H9 (cell line): ENCODE results near the gene MGAT5. TPM values are rescaled to one million over a fixed set of nuclear protein-coding genes. Genes with fewer than 3 reads are reported as not detected.

Experiments
- DNase-seq: peaks from one replicate; pipeline ENCODE4 v3.0.0-alpha.2; 2017
- H2AFZ ChIP-seq: one replicate; pipeline ENCODE4 v1.6.1; 2013; ENCODE audit warnings: mild to moderate bottlenecking, low read length, control low read depth, moderate library complexity
- H2AK5ac ChIP-seq: 2 replicates; pipeline ENCODE4 v1.6.1; 2013; ENCODE audit warnings: low read length, control low read depth, mixed read lengths; ENCODE audit not compliant: insufficient read length
- H2BK120ac ChIP-seq: one replicate; pipeline ENCODE4 v1.6.1; 2013; ENCODE audit warnings: low read depth, mild to moderate bottlenecking, low read length, control low read depth, inconsistent platforms; ENCODE audit not compliant: poor library complexity, severe bottlenecking
- H2BK12ac ChIP-seq: 2 replicates; pipeline ENCODE4 v1.6.1; 2013; ENCODE audit warnings: low read length, control low read depth, mixed read lengths, low read depth; ENCODE audit not compliant: insufficient read length
- H2BK15ac ChIP-seq: 2 replicates; pipeline ENCODE4 v1.6.1; 2013; ENCODE audit warnings: low read depth, low read length, control low read depth
- H2BK20ac ChIP-seq: one replicate; pipeline ENCODE4 v1.6.1; 2013; ENCODE audit warnings: low read depth, mild to moderate bottlenecking, low read length, control low read depth, inconsistent platforms; ENCODE audit not compliant: poor library complexity, severe bottlenecking
- H2BK5ac ChIP-seq: 2 replicates; pipeline ENCODE4 v1.6.1; 2013; ENCODE audit warnings: low read length, control low read depth, mixed read lengths; ENCODE audit not compliant: insufficient read length
- H3K14ac ChIP-seq: 2 replicates; pipeline ENCODE4 v1.6.1; 2013; ENCODE audit warnings: low read length, control low read depth; ENCODE audit not compliant: insufficient read depth
- H3K18ac ChIP-seq: 2 replicates; pipeline ENCODE4 v1.6.1; 2013; ENCODE audit warnings: low read depth, mild to moderate bottlenecking, mixed read lengths, low read length, control low read depth; ENCODE audit not compliant: insufficient read length
- H3K23ac ChIP-seq: 2 replicates; pipeline ENCODE4 v1.6.1; 2013; ENCODE audit warnings: low read length, control low read depth, mixed read lengths, low read depth; ENCODE audit not compliant: insufficient read length
- H3K23me2 ChIP-seq: 2 replicates; pipeline ENCODE4 v1.6.1; 2013; ENCODE audit warnings: low read depth, mild to moderate bottlenecking, mixed read lengths, low read length, control low read depth; ENCODE audit not compliant: insufficient read length, poor library complexity, severe bottlenecking
- H3K27ac ChIP-seq: 2 replicates; pipeline ENCODE4 v1.5.1; 2013; ENCODE audit warnings: low read length, control low read depth, mixed read lengths, low read depth; ENCODE audit not compliant: insufficient read length
- H3K27me3 ChIP-seq: 2 replicates; pipeline ENCODE4 v1.6.1; 2013; ENCODE audit warnings: low read length, control low read depth, inconsistent platforms; ENCODE audit not compliant: insufficient read depth
- H3K4ac ChIP-seq: 2 replicates; pipeline ENCODE4 v1.6.1; 2013; ENCODE audit warnings: low read depth, mild to moderate bottlenecking, control low read depth, inconsistent platforms, low read length, moderate library complexity
- H3K4me1 ChIP-seq: 2 replicates; pipeline ENCODE4 v1.6.1; 2013; ENCODE audit warnings: low read length, control low read depth, inconsistent platforms; ENCODE audit not compliant: insufficient read depth
- H3K4me2 ChIP-seq: 2 replicates; pipeline ENCODE4 v1.6.1; 2013; ENCODE audit warnings: low read length, control low read depth, mixed read lengths; ENCODE audit not compliant: insufficient read length, insufficient read depth
- H3K56ac ChIP-seq: 2 replicates; pipeline ENCODE4 v1.6.1; 2013; ENCODE audit warnings: low read depth, mild to moderate bottlenecking, mixed read lengths, low read length, control low read depth; ENCODE audit not compliant: insufficient read length
- H3K79me1 ChIP-seq: 2 replicates; pipeline ENCODE4 v1.6.1; 2013; ENCODE audit warnings: low read depth, mild to moderate bottlenecking, moderate library complexity, low read length, control low read depth, inconsistent platforms; ENCODE audit not compliant: insufficient read depth, poor library complexity, severe bottlenecking
- H3K79me2 ChIP-seq: 2 replicates; pipeline ENCODE4 v1.6.1; 2013; ENCODE audit warnings: low read length, control low read depth, inconsistent platforms; ENCODE audit not compliant: insufficient read depth
- H3K9ac ChIP-seq: 2 replicates; pipeline ENCODE4 v1.6.1; 2013; ENCODE audit warnings: low read length, control low read depth, mixed read lengths; ENCODE audit not compliant: insufficient read length; ENCODE audit errors: extremely low read depth
- H3K9me3 ChIP-seq: one replicate; pipeline ENCODE4 v1.6.1; 2013; ENCODE audit warnings: low read depth, low read length, inconsistent platforms; ENCODE audit not compliant: control insufficient read depth
- H3T11ph ChIP-seq: one replicate; pipeline ENCODE4 v1.6.1; 2013; ENCODE audit warnings: mild to moderate bottlenecking, low read length, control low read depth, inconsistent platforms
- H4K20me1 ChIP-seq: one replicate; pipeline ENCODE4 v1.6.1; 2013; ENCODE audit not compliant: control insufficient read depth, insufficient read length, insufficient read depth
- H4K5ac ChIP-seq: 2 replicates; pipeline ENCODE4 v1.6.1; 2013; ENCODE audit warnings: low read depth, mild to moderate bottlenecking, mixed read lengths, low read length, control low read depth; ENCODE audit not compliant: insufficient read length
- H4K8ac ChIP-seq: replicated peaks from 2 replicates; pipeline ENCODE4 v1.6.1; 2013; ENCODE audit warnings: low read length, control low read depth, mixed read lengths, low read depth; ENCODE audit not compliant: insufficient read length
- H4K91ac ChIP-seq: 2 replicates; pipeline ENCODE4 v1.6.1; 2013; ENCODE audit warnings: low read depth, mild to moderate bottlenecking, moderate library complexity, mixed read lengths, low read length, control low read depth; ENCODE audit not compliant: insufficient read length
- H3K27ac Mint-ChIP-seq, 3 experiments: 2 replicates in 2 of 3; 3 replicates in 1 of 3; pipeline ENCODE4 v1.8.0; 2020 to 2021; ENCODE audit warnings: mixed read lengths in 3 of 3, mild to moderate bottlenecking in 1 of 3, moderate library complexity in 1 of 3
- H3K27me3 Mint-ChIP-seq: 2 replicates; pipeline ENCODE4 v1.8.0; 2021; ENCODE audit warnings: low read depth, mild to moderate bottlenecking, moderate library complexity, mixed read lengths
- H3K36me3 Mint-ChIP-seq, 3 experiments: 2 replicates in 2 of 3; 3 replicates in 1 of 3; pipeline ENCODE4 v1.8.0; 2020 to 2021; ENCODE audit warnings: low read depth in 3 of 3, mixed read lengths in 3 of 3; ENCODE audit not compliant: insufficient read depth in 1 of 3
- H3K4me1 Mint-ChIP-seq, 2 experiments: 2 replicates each; pipeline ENCODE4 v1.8.0; 2020; ENCODE audit warnings: mixed read lengths in 2 of 2
- H3K4me3 Mint-ChIP-seq, 2 experiments: 2 replicates in 1 of 2; 3 replicates in 1 of 2; pipeline ENCODE4 v1.8.0; 2020 to 2021; ENCODE audit warnings: mild to moderate bottlenecking in 2 of 2, mixed read lengths in 2 of 2, moderate library complexity in 1 of 2
- H3K9me3 Mint-ChIP-seq, 2 experiments: 2 replicates in 1 of 2; 3 replicates in 1 of 2; pipeline ENCODE4 v1.8.0; 2020; ENCODE audit warnings: mild to moderate bottlenecking in 2 of 2, mixed read lengths in 2 of 2, moderate library complexity in 1 of 2
- CTCF ChIP-seq: fragments of 200-600 bp; sonication (generic); conservative IDR thresholded peaks from 3 replicates; pipeline ENCODE4 v1.8.0; 2021; ENCODE audit warnings: antibody characterized with exemption, mild to moderate bottlenecking
- WGBS: extraction: QIAGEN DNeasy Blood & Tissue Kit; methylation state at CpG from one replicate; pipeline ENCODE4 v1.1.7; 2013; ENCODE audit warnings: missing lambda C conversion rate, low lambda C conversion rate, mixed read lengths; ENCODE audit not compliant: insufficient read length; ENCODE audit errors: extremely low coverage; 5-methylcytosine and 5-hydroxymethylcytosine counted together
- total RNA-seq: library from RNA; stranded (reverse); gene quantifications from 2 replicates; pipeline ENCODE4 v1.2.1, GENCODE V29; 2021

The MGAT5 gene
- total RNA-seq, 1 experiment from 2014 or later = 25.7 TPM

DNA sequence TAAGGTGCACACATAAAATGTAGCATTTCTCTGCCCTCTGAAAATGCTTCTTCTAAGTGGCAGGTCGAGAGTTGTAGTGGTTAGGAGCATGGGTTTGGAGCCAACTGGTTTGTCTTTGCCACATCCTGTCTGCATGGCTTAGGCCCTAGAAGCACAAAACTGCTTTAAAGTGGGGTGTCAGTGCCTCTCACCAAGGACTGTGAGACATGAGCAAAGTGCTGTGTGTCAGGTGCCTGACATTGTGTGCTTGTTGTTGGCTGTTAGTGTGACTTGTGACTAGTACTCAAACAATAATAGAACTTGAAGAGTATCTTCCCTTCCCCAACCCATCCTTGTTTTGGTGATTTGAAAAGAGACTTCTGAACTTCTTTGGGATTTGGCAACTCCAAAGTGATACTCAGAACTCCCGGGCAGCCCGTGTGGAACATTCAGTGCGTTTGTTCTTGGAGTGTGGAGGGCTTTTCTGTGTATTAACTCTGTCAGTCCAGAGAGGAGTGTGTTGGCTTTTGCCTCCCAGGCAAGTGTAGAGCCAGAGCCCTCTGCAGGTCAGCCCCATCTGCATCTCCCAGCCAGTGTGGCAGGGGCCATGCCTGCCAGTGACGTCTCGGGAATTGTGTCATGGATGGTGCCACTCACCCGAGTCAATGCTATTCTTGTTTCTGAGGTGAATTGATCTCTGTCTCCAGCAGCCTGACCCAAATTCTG, 5.0 kb downstream of the MGAT5 start:
- Histone ChIP-seq H3K56ac (no peak overlapping the region), H3K79me1 (no peaks in the 10 kb centered on the region), H2BK120ac (no peak overlapping the region), H3K4me1 (peaks cover 10% of the 10 kb centered on the region; the same call in 1 of the 2 replicates), H3K23me2 (no peaks in the 10 kb centered on the region), H3K27ac (no peak overlapping the region), H2AK5ac (no peak overlapping the region), H3T11ph (no peak overlapping the region), H3K4ac (no peak overlapping the region), H3K9me3 (no peaks in the 10 kb centered on the region), H2BK5ac (no peak overlapping the region), H2BK12ac (no peak overlapping the region), H3K79me2 (0 out of 2 replicates have a peak, but pooled peaks cover 2% of the 10 kb centered on the region), H4K5ac (no peak overlapping the region), H3K27me3 (no peaks in the 10 kb centered on the region), H2BK20ac (no peak overlapping the region), H2BK15ac (no peak overlapping the region), H4K8ac (no peak overlapping the region), H4K20me1 (no peaks in the 10 kb centered on the region), H2AFZ (no peak overlapping the region), H3K23ac (no peak overlapping the region), H4K91ac (no peak overlapping the region), H3K9ac (no peak overlapping the region), H3K4me2 (no peak overlapping the region), H3K14ac (no peak overlapping the region), H3K18ac (no peak overlapping the region)
- Mint-ChIP-seq H3K27me3 (no peaks in the 10 kb centered on the region), H3K27ac (peak overlapping the region in 2 of 3 experiments; percentile 54 to 63; a peak in 2 of 7 replicates), H3K4me1 (peaks cover 21 to 26% of the 10 kb centered on the region in 2 experiments), H3K9me3 (no peaks in the 10 kb centered on the region), H3K4me3 (no peak overlapping the region), H3K36me3 (peaks cover under 1 to 15% (median 10%) of the 10 kb centered on the region in 3 experiments; a peak in 5 of 7 replicates)
- DNase-seq = no peak
- no CpG with 5 or more reads among the region's 7 CpGs for WGBS
- no peak for TF ChIP-seq CTCF
